NCI-H2196 treated with DMSO at 0.1 percent for 48 hours (cell line): ENCODE data around the gene SMAD6.
"Not testable (repeated sequence)": the region's sequence is repeated elsewhere in the genome, so short reads cannot be mapped to it uniquely, and the experiment has no call there.

Experiments
- DNase-seq: peaks from one replicate; lab custom pipeline; 2025; ENCODE audit not compliant: unreplicated experiment; lab: John Stamatoyannopoulos, UW

SMAD6 gene

DNA sequence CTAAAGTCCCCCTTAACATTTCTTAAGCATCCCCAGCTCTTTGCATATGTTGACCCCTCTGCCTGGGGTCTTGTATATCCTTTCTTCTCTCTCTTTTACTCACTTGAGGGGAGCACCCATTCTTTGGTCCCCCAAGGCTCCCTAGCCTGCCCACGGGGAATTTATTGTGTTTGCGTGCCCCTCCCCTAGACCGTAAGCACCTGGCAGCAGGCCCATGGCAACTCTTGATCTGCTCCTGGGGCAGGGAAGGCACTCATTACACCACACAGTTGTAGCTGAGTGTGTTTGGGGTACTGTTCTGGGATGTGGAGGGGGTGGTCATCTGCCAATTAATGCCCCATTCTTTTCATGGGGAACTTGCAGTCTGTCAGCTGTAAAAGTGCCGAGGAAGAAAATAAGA lies 27.3 kb upstream of the SMAD6 start:
- no peak for DNase-seq

DNA sequence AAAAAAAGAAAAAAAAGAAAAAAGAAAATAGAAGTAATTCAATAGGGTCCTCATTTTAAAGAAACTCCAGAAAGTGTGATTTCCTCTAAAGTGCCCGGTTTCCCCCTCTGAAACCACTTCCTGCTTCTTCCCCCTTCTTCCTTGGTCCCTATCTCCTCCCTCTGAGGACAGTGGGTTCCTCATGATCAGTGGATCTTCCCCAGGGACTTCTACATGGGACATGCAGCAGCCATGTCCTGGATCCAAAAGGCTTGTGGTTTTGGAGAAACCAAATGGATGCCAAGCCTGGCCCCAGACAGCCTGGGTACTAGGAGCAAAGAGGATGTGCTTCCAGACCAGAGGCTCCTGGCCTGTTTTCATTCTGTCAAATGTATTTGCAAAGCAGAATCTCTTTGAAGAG lies 26.6 kb upstream of the SMAD6 start:
- no peak for DNase-seq

DNA sequence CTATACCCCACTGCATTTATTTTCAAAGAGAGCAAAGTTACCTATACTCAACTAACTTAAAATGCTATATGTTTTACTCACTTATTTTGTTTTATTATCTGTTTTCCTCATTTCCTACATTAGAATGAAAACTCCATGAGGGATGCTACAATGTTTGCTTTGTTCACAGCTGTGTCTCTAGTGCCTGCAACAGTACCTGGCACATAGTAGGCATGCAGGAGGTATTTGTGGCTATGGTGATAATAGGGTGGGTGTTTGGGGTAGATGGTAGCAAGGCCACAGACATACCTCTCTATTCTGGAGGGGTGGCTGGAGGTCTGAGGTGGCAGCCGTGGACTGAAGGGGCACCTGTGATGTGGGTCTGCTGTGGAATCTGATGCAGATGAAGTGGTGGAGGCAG lies 24.7 kb upstream of the SMAD6 start:
- no peak for DNase-seq

DNA sequence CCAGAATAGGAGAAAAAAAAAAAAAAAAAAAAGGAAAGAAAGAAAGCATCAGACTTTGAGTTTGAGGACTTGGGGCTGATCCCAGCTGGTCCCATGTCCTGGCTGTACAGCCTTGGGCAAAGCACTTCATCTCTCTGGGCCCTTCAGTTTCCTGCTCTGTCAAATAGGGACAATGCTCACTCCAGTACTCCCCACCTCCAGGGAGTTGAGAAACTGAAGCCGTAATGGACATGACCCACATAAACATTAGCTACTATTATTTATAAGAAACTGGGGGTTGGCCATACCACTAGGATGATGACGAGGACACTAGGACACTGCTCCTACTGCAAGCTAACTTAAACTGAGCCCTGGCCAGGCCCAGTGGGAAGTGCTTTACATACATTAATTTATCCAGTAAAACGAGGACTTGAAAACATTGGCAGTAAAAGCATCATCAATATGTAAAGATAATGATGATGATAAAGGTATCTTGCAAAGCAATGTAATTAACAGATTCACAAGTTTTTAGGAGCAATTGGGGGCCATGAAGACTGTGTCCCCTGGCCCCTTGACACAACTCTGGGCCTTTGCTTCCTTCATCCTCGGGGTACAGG lies 22.9 kb upstream of the SMAD6 start:
- DNase-seq = no peak

DNA sequence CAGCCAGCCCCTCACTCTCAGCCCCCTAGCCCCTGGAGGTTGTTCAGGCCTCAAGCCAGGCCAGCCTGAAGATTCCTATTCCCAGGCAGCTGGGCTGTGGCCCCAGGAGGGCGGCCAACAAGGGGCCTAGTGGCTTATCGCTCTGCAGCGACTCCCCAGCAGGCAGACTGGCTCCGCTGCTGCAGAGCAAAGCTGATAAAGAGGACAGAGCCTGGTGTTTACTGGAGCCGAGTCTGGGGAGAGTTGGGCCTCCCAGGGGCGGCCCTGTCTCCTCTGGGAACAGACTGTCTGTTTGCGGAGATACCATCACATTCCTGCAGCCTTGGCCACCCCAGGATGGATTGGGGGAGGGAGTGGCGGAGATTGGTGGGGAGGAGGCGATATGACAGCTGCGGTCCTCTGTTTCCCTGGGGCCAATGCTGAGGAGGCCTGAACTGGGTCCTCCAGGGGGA lies 22.4 kb upstream of the SMAD6 start:
- DNase-seq = no peak

DNA sequence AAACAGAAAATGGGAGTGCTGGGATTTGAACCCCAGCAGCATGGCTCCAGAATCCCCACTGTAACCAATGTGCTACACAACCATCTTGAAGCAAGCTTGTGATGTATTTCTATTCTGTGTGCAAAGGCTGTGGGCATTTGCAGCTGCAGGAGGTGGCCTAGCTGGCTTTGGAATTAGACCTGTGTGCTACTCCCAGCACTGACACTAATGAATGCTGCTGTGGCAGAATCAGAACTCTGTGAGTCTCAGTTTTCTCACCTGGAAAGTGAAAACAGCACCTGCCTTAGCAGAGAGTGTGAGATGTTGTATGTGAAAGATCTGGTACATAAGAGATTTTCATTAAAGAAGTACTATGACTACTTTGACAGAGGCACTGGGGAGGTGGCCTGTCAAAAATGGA lies 21.5 kb upstream of the SMAD6 start:
- no peak for DNase-seq

DNA sequence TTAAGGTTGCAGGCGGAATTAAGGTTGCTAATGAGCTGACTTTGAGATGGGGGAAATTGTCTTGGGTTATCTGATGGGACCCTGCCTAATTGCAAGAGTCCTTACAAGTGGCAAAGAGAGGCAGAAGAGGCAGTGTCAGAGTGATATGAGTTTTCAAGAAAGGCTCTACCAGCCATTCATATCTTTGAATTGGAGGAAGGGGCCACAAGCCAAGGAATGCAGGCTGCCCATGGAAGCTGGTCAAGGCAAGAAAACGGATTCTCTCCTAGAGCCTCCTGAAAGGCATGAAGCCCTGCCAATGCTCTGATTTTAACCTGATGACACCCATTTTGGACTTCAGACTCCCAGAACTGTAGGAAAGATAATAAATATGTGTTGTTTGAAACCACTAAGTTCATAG lies 20.6 kb upstream of the SMAD6 start:
- DNase-seq = no peak

DNA sequence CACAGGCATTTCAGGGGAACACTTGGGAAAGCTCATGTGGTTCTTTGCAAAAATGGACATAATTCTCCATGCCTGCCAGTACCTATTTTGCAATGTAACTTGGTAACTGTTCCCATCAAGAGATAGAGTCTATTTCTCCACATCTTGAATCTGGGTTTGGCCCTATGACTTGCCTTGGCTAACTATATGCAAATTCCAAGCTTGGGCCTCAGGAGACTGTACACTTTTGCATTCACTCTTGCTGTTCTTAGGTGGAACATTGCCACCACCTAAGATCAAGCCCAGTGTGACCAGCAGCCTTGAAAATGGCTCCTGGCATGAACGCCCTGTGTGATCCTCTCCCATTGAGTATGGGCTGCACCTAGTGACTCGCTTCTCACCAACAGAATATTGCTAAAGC lies 19.8 kb upstream of the SMAD6 start:
- no peak for DNase-seq

DNA sequence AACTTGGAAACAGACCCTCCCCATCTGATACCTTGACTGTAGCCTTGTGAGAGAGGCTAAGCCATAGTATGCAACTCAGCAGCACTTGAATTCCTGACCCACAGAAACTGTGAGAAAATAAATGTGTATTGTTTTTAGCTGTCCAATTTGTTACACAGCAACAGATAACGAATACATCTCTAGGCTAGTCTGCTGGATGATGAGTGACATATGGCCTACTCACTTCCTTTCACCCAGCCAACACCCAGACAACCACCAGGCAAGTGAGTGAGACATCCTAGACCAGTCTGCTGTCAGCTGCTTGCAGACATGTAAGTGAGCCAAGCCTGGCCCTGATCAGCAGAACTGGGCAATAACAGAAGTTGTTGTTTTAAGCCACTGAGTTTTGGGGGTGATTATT lies 19.2 kb upstream of the SMAD6 start:
- DNase-seq = no peak

DNA sequence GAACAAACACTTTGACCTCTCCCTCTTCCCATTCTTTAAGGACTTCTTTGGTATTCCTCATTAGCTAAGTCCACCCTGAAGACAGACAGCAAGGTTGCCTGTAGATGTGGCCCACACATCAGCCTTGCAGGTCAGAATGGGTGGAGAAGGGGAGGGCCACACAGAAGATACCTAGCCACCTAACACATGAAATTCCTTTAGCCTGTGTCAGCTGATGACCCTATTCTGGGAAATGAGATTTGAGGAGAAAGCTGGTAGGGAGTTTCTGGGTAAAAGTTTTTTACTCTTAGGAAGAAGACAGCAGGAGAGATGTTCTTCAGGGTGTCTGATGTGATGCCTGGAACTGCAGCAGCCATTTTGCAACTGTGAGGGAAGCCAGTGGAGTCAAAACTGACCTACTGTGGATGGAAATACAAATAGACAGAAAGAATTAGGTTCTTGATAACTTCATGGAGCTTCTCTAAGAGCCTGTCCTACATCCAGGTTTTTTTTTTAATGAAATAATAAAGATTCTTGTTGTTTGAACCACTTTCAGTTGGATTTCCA lies 17.8 kb upstream of the SMAD6 start:
- no peak for DNase-seq

DNA sequence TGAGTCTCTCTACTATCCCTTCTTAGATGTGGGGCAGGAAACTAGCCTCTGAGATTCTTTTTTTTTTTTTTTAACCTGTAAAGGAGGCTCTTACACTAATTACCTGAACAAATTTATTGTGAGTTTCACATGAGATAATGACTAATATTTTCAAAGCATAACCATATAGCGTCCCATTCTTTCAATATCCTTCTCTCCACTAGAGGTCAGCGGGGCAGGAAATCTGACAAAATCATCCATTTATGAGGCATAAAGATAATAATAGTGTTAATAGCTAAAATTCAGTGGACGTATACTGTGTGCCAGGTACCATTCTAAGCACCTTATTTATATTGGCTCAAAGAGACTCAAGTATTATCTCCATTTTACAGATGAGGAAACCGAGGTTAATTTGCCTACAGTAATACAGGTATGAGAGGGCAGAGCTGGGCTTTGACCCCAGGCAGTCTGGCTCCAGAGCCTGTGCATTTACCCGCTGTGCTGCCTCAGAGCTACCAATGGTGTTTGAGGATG lies 16.3 kb upstream of the SMAD6 start:
- DNase-seq = no peak

DNA sequence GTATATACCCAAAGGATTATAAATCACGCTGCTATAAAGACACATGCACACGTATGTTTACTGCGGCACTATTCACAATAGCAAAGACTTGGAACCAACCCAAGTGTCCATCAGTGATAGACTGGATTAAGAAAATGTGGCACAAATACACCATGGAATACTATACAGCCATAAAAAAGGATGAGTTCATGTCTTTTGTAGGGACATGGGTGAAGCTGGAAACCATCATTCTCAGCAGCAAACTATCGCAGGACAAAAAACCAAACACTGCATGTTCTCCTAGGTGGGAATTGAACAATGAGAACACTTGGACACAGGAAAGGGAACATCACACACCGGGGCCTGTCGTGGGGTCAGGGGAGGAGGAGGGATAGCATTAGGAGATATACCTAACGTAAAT lies 11.1 kb upstream of the SMAD6 start:
- DNase-seq = not testable (repeated sequence)

DNA sequence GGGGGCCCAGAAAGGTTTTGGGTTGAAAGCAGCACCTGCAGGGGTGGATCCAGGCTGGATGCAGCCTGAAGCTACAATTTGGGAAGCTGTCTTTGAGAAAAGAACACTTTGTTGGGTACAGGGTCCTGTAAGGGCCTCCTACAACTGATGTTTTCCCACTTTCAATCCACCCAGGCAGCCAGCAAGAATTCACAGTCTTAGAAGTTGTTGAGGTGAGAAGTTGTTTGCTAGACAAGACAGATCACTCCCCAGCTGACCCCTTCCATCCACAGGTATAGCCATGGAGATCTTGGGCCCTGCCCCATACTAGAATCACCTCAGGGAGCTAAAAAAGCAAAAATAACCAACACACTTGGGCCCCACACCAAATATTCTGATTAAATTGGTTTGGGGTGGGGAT lies 10.3 kb upstream of the SMAD6 start:
- DNase-seq = no peak

DNA sequence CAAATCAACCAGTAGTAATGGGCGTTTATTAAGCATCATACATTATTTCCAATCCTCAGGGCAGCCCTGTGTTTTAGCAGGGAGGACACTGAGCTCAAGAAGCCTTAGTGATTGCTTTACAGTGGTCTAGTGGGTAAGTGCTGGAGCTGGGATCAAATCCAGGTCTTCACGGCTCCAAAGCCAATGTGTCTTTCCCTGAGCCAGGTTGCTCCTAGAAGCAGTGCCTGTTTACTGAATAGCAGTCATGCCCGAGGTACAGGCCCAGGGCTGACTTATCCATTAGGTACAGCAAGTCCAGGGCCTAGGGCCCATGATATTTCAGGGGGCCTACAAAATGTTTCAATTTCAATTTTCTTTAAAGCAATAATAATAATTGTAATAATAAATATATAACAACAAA lies 9.6 kb upstream of the SMAD6 start:
- DNase-seq = no peak

DNA sequence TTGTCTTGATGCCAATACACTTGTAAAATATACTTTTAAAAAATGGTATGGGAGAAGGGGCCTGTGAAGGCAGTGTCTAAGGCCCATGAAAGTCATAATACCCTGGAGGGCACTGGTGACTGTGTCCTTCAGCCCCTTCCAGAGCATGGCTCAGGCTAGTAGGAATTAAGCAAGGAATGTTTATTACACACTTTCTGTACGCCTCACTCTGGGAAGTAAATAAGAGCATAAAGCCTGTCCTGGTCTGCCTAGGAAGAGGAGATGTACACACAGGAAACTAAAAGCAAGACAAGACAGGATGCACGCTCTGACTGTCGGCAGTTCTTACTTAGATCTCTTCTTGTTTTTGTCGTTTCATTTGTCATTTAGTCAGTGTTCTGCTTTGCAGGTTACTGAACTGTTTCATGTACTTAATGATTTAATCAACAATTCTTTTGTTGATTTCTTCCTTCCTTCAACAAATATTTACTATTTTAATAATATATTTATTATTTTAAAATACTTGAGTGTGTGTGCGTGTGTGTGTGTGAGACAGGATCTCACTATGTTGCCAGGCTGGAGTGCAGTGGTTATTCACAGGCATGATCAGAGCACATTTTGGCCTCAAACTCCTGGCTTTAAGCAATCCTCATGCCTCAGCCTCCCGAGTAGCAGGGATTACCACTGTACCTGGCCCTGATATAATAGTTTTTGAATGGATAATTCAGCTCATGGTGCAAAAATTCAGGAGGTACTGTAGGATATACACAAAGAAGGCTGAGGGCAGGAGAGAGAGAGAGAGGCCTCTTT lies 9.0 kb upstream of the SMAD6 start:
- no peak for DNase-seq

DNA sequence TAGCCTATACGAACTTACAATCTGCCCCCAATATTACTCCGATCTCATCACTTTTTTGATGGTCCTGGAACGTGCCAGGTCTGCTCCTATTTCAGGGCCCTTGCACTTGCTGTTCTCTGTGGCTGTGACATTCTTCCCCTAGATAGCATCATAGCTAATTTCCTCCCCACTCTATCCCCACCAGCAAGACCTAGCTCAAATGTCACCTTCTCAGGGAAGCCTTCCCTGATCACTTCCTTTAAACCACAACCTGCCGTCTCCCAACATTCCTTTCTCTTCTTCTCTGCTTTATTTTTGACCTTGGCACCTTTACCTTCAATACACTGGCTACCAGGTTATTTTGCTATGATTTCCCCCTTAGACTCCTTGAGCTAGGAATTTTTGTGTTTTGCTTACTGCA lies 5.3 kb upstream of the SMAD6 start:
- no peak for DNase-seq

DNA sequence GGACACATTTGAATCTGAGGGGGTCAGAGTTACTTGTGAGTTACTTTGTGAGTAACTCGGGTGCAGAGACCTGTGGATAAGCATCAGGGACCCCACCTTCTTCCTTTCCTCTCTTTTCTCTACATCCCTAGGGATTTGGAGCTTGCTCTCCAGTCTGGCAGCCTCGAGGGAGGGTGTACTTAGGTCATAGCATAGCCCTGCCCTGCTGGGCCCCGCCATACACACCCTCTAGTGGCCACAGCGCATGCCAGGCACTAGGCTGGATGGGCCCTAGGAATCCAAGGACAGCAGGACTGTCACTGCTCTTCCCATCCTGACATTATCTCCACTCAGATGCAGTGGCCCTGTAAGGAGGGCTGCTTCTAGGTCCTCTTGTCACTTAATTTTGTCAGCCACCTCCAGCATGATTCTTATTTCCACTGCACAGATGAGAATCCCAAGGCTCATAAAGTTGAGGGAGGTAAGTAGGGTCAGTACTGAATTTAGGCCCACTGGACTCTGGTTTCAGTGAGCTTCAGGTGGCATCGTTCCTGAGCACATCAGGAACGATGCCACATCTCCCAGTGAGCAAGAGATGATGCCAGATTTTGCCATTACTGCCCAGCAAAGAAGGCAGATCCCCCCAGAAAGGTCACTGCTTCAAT lies 3.6 kb upstream of the SMAD6 start:
- DNase-seq = no peak

DNA sequence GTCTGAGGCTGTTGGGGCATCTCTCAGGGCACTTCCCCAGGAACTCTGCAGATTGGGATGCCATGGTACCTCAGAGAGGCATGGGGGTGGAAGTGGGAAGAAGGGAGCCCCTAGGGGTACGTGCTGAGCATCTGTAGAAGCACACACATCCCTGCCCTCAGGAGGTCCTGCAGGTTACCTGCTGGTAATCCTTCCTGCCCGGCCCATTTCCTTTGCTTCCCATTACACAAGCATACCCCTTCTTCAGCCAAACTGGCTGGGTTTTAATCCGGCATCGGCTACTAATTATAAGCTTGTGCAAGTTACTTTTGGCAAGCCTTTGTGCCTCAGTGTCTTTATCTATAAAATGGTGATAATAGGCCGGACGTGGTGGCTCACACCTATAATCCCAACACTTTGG lies 3.1 kb upstream of the SMAD6 start:
- DNase-seq = no peak

DNA sequence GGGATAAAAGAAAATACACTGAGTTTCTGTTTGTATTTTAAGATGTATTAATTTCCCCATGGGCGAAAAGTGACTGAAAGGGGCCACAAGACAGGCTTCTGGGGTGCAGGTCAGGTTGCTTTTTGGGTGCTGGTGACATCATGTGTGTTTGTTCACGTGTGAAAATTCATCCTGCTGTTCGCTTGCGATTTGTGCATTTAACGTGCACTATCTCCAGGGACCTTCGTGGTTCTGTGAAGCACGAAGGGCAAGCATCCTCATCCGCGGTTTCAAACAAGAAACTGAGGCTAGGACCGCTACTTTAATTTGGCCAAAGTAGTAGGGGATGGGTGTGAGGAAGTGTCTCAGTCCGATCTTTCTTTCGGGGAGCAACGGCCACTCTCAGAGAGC lies 1.6 kb upstream of the SMAD6 start:
- no peak for DNase-seq

DNA sequence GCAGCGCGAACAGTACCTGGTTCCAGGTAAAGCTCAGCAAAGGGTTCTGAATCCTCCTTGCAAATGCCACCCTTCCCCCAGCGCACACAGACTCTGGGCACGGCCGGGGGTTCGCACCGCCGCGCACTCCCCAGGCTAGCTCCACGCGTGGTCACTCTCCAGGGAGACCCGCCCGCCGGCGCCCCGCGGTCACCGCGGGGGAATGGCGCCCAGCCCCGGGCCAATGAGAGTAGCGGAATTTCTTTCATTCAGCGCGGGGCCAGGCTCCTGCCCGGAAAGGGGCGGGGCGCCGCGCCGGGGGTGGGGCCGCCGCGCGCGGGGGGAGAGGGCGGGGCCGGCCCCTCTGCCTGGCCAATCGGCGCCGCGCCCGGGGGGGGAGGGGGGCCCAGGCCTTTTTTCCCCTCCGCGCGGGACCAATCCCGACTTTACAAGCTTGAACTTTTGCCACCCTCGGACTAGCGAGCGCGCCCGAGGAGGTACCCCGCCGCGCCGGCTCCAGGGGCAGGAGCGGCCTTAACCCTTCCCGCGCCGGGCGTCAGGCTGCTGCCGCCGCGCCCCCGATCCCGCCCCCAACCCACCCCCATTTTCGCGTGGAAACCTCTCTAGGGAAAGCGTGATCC lies 1.1 kb upstream of the SMAD6 start:
- peak; percentile 91 for DNase-seq

DNA sequence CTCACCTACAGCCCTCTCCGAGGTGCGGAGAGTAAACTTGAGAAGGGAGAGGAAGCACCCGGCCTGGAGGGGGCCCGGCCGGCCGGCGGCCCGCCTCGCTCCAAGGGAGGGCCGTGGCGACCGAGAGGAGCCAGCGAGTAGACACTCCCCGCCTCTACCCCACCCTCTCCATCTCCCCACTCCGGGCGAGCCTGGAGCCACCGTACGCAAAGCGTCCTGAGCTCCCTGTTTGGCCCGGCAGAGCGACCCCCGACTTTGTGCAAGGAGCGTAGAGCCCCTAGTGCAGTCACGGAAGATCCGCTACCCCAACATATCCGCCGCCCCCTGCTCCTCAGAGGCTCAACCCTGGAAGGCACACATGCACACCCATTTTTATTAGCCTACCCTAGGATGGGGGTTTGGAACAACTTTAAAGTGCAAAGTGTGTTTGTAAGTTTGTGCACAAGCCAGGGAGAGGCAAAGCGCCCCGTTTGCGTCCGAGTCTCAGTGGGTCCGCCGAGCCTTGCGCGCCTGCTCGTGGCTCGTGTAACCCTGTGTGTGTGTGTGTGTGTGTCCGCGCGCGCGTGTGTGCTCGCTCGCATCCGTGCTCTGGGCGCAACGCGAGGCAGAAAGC lies 508 bp upstream of the SMAD6 start:
- DNase-seq = peak; percentile 48
